Measurements from ENCODE around the gene EGFL7. TPM values are rescaled to one million over a fixed set of nuclear protein-coding genes. Genes with fewer than 3 reads are reported as not detected.

Gene EGFL7
- total RNA-seq, 4 donors from 2014 or later = 119 to 1,791 (median 307) TPM

GRCh38 chr9:136678034-136678433 is 15.3 kb downstream of the EGFL7 start:
- intact Hi-C loops (cut with DNase I; ENCODE audit: low total_unique reads) = no loop called here
- TF ChIP-seq POLR2A (IDR thresholded peaks at IDR 0.05) (no peak), CTCF (IDR thresholded peaks at IDR 0.05) (no peak)
- no peaks in the 10 kb centered on the region for H3K4me1 ChIP-seq
- H3K9me3 ChIP-seq = no peaks in the 10 kb centered on the region
- no peaks in the 10 kb centered on the region for H3K36me3 ChIP-seq
- no peak overlapping the region for H3K27ac ChIP-seq
- DNase-seq = no peak
- no peaks in the 10 kb centered on the region for H3K27me3 ChIP-seq
- no peak overlapping the region for H3K4me3 ChIP-seq

- Histone ChIP-seq H3K9me3 (no peaks in the 10 kb centered on the region), H3K27me3 (no peaks in the 10 kb centered on the region), H3K4me1 (no peaks in the 10 kb centered on the region), H3K27ac (no peak overlapping the region), H3K36me3 (no peaks in the 10 kb centered on the region), H3K4me3 (no peak overlapping the region)
- no peak for DNase-seq
- TF ChIP-seq CTCF (IDR thresholded peaks at IDR 0.05) (no peak), POLR2A (IDR thresholded peaks at IDR 0.05) (no peak)
- intact Hi-C loops (cut with DNase I; ENCODE audit: low total_unique reads) = no loop called here
These were observed 15.9 kb downstream of the EGFL7 start for GRCh38 chr9:136678624-136679023.

GRCh38 chr9:136679431-136679941 is 16.8 kb downstream of the EGFL7 start:
- Histone ChIP-seq H3K4me1 (no peaks in the 10 kb centered on the region), H3K27me3 (no peaks in the 10 kb centered on the region), H3K4me3 (no peak overlapping the region), H3K27ac (no peak overlapping the region), H3K9me3 (no peaks in the 10 kb centered on the region), H3K36me3 (no peaks in the 10 kb centered on the region)
- intact Hi-C loops (cut with DNase I; ENCODE audit: low total_unique reads) = no loop called here
- TF ChIP-seq CTCF (IDR thresholded peaks at IDR 0.05) (no peak), POLR2A (IDR thresholded peaks at IDR 0.05) (no peak)
- no peak for DNase-seq

GRCh38 chr9:136681029-136681428 is 18.3 kb downstream of the EGFL7 start:
- intact Hi-C loops (cut with DNase I; ENCODE audit: low total_unique reads) = no loop called here
- no peaks in the 10 kb centered on the region for H3K27me3 ChIP-seq
- TF ChIP-seq POLR2A (IDR thresholded peaks at IDR 0.05) = no peak
- TF ChIP-seq CTCF (IDR thresholded peaks at IDR 0.05) = no peak

GRCh38 chr9:136681945-136682699 is 19.4 kb downstream of the EGFL7 start:
- Histone ChIP-seq H3K36me3 (no peaks in the 10 kb centered on the region), H3K27ac (no peak overlapping the region), H3K4me1 (peaks cover 0 to 11% of the 10 kb centered on the region in 2 donors), H3K9me3 (no peaks in the 10 kb centered on the region), H3K27me3 (no peaks in the 10 kb centered on the region), H3K4me3 (no peak overlapping the region)
- no peak for DNase-seq
- TF ChIP-seq POLR2A (IDR thresholded peaks at IDR 0.05) (no peak), CTCF (IDR thresholded peaks at IDR 0.05) (no peak)
- intact Hi-C loops (cut with DNase I; ENCODE audit: low total_unique reads) = no loop called here

More at GRCh38 chr9:136681029-136681428, 18.3 kb downstream of the EGFL7 start:
- Histone ChIP-seq H3K4me1 (peaks cover 0 to 6% of the 10 kb centered on the region in 2 donors), H3K36me3 (no peaks in the 10 kb centered on the region), H3K4me3 (no peak overlapping the region), H3K9me3 (no peaks in the 10 kb centered on the region), H3K27ac (no peak overlapping the region)
- no peak for DNase-seq

Data from uterus (tissue), 4 donors.